Measurements from ENCODE around the gene UMAD1.

DNA sequence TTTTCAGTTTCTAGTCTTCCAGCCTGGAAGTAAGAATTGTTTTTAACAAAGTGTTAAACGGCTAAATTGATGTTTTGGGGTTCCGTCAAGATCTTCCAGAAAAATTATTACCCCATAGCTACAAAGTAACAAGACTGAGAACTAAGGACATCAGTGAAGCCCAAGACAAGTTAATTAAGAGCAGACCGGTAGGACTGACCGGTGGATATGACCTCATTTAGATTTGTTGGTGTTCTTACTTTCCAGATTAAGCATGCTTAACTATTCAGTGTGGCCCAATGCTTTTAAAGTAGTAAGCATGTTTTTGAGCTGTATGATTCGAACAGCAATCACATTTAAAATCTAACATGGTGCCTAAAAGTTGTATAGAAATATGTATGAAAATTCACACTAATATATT is 151.0 kb downstream of the UMAD1 start:
- TF ChIP-seq, protein P1, sequence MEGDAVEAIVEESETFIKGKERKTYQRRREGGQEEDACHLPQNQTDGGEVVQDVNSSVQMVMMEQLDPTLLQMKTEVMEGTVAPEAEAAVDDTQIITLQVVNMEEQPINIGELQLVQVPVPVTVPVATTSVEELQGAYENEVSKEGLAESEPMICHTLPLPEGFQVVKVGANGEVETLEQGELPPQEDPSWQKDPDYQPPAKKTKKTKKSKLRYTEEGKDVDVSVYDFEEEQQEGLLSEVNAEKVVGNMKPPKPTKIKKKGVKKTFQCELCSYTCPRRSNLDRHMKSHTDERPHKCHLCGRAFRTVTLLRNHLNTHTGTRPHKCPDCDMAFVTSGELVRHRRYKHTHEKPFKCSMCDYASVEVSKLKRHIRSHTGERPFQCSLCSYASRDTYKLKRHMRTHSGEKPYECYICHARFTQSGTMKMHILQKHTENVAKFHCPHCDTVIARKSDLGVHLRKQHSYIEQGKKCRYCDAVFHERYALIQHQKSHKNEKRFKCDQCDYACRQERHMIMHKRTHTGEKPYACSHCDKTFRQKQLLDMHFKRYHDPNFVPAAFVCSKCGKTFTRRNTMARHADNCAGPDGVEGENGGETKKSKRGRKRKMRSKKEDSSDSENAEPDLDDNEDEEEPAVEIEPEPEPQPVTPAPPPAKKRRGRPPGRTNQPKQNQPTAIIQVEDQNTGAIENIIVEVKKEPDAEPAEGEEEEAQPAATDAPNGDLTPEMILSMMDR (conservative IDR thresholded peaks at IDR 0.05; ENCODE audit: low read length), result no peak
- no peak for TF ChIP-seq EZH2phosphoT487 (IDR thresholded peaks at IDR 0.05; ENCODE audit: borderline replicate concordance)
